ENCODE measurements around the gene PAPPA2.

GRCh38 chr1:176820391-176821031, 357.5 kb downstream of the PAPPA2 start:
- TF ChIP-seq, protein P1, sequence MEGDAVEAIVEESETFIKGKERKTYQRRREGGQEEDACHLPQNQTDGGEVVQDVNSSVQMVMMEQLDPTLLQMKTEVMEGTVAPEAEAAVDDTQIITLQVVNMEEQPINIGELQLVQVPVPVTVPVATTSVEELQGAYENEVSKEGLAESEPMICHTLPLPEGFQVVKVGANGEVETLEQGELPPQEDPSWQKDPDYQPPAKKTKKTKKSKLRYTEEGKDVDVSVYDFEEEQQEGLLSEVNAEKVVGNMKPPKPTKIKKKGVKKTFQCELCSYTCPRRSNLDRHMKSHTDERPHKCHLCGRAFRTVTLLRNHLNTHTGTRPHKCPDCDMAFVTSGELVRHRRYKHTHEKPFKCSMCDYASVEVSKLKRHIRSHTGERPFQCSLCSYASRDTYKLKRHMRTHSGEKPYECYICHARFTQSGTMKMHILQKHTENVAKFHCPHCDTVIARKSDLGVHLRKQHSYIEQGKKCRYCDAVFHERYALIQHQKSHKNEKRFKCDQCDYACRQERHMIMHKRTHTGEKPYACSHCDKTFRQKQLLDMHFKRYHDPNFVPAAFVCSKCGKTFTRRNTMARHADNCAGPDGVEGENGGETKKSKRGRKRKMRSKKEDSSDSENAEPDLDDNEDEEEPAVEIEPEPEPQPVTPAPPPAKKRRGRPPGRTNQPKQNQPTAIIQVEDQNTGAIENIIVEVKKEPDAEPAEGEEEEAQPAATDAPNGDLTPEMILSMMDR (conservative IDR thresholded peaks at IDR 0.05; ENCODE audit: low read depth, low read length), result no peak
- TF ChIP-seq CEBPB (IDR thresholded peaks at IDR 0.05; ENCODE audit: low read depth, low read length) (no peak), RCOR1 (IDR thresholded peaks at IDR 0.05; ENCODE audit: insufficient replicate concordance, low read length) (no peak), POLR2A (IDR thresholded peaks at IDR 0.05; ENCODE audit: low read depth, low read length) (no peak), MXI1 (IDR thresholded peaks at IDR 0.05; ENCODE audit: borderline replicate concordance, low read depth, low read length) (no peak), RAD21 (IDR thresholded peaks at IDR 0.05; ENCODE audit: low read length) (no peak), MAZ (IDR thresholded peaks at IDR 0.05; ENCODE audit: borderline replicate concordance, low read depth, low read length) (no peak), MAFK (IDR thresholded peaks at IDR 0.05; ENCODE audit: low read depth, low read length) (no peak), SMC3 (IDR thresholded peaks at IDR 0.05; ENCODE audit: low read depth, low read length) (no peak), USF2 (IDR thresholded peaks at IDR 0.05; ENCODE audit: low read depth, low read length) (no peak), NFE2L2 (IDR thresholded peaks at IDR 0.05; ENCODE audit: low read depth, low read length) (no peak)
- TF ChIP-seq, protein P2, sequence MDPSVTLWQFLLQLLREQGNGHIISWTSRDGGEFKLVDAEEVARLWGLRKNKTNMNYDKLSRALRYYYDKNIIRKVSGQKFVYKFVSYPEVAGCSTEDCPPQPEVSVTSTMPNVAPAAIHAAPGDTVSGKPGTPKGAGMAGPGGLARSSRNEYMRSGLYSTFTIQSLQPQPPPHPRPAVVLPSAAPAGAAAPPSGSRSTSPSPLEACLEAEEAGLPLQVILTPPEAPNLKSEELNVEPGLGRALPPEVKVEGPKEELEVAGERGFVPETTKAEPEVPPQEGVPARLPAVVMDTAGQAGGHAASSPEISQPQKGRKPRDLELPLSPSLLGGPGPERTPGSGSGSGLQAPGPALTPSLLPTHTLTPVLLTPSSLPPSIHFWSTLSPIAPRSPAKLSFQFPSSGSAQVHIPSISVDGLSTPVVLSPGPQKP (IDR thresholded peaks at IDR 0.05; ENCODE audit: borderline replicate concordance, low read depth, low read length), result no peak
